ENCODE results near the gene PPME1.

DNA sequence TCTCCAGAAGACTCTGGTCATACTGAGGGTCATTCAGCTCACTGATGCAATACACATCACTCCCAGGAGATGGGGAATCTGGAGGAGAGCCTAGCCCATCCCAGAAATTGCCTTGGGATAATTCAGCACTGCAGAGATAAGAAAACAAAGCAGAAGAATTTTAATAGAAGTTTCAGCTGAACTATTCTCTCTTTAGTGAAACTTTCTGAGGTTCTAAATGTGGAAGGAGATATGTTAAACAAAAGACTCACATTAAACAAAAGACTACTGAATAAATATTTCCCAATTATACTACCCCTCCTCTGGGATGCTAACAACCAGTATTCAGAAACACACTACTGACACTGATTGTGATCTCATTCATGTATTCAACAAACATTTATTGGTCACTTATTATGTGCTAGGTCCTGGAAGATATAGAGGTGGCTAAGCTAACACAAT is 48.1 kb upstream of the PPME1 start:
- TF ChIP-seq POLR2AphosphoS5 (IDR thresholded peaks at IDR 0.05; ENCODE audit: low read depth, low read length), result no peak
- no peak for TF ChIP-seq SIN3A (IDR thresholded peaks at IDR 0.05; ENCODE audit: borderline replicate concordance, insufficient read depth, low read length)
- TF ChIP-seq TAF1 (IDR thresholded peaks at IDR 0.05; ENCODE audit: borderline replicate concordance, insufficient read depth, low read length), result no peak
- TF ChIP-seq, protein P1, sequence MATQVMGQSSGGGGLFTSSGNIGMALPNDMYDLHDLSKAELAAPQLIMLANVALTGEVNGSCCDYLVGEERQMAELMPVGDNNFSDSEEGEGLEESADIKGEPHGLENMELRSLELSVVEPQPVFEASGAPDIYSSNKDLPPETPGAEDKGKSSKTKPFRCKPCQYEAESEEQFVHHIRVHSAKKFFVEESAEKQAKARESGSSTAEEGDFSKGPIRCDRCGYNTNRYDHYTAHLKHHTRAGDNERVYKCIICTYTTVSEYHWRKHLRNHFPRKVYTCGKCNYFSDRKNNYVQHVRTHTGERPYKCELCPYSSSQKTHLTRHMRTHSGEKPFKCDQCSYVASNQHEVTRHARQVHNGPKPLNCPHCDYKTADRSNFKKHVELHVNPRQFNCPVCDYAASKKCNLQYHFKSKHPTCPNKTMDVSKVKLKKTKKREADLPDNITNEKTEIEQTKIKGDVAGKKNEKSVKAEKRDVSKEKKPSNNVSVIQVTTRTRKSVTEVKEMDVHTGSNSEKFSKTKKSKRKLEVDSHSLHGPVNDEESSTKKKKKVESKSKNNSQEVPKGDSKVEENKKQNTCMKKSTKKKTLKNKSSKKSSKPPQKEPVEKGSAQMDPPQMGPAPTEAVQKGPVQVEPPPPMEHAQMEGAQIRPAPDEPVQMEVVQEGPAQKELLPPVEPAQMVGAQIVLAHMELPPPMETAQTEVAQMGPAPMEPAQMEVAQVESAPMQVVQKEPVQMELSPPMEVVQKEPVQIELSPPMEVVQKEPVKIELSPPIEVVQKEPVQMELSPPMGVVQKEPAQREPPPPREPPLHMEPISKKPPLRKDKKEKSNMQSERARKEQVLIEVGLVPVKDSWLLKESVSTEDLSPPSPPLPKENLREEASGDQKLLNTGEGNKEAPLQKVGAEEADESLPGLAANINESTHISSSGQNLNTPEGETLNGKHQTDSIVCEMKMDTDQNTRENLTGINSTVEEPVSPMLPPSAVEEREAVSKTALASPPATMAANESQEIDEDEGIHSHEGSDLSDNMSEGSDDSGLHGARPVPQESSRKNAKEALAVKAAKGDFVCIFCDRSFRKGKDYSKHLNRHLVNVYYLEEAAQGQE (IDR thresholded peaks at IDR 0.05; ENCODE audit: insufficient read depth in 1 of 2, low read depth in 2 of 2, low read length in 2 of 2), result no peak
